SK-N-MC (cell line): ENCODE data around the gene RHOF.

Experiments used
- EZH2 ChIP-seq: fragments of 200-600 bp; sonication (generic); IDR thresholded peaks from one replicate; pipeline ENCODE4 v1.6.1; 2017; ENCODE audit warnings: antibody characterized with exemption
- FOXP2 ChIP-seq: optimal IDR thresholded peaks from 2 replicates; pipeline ENCODE3; 2011; ENCODE audit warnings: mild to moderate bottlenecking, moderate library complexity; ENCODE audit not compliant: insufficient read depth; ENCODE audit errors: extremely low read length, control extremely low read depth
- POLR2AphosphoS5 ChIP-seq: IDR thresholded peaks from 2 replicates; pipeline ENCODE4 v1.6.1; 2012; ENCODE audit warnings: mild to moderate bottlenecking, low read depth, low read length, borderline replicate concordance

GRCh38 chr12:121827351-121828099 lies 34.0 kb upstream of the RHOF start:
- TF ChIP-seq EZH2 (no peak), POLR2AphosphoS5 (no peak), FOXP2 (no peak)
